HG03565 (cell line): ENCODE results near the gene NTNG1.

Experiments used
- ATAC-seq: cut with Tn5 transposase; IDR thresholded peaks from one replicate; pipeline ENCODE4 v1.9.1; 2021; ENCODE audit warnings: mild to moderate bottlenecking, moderate library complexity; ENCODE audit not compliant: unreplicated experiment

NTNG1 gene

DNA sequence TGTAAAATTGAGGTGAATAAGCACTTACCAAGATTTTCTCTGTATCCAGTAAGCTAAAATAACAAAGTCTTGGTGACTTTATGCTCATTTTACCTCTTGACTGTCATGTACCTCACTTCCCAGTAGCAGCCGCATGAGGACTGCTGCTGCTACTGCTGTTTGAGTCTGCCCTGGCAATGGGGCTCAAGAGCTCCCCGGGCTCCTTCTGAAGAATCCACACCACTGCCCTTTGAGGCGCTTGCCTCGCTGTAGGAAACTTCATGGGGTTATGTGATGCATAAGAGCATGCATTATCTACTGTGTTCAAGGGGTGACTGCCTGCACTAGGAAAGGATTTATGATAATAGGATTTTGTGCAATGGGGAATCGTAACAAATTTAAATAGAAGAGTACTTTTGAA is 113.5 kb downstream of the NTNG1 start:
- no peak for ATAC-seq

DNA sequence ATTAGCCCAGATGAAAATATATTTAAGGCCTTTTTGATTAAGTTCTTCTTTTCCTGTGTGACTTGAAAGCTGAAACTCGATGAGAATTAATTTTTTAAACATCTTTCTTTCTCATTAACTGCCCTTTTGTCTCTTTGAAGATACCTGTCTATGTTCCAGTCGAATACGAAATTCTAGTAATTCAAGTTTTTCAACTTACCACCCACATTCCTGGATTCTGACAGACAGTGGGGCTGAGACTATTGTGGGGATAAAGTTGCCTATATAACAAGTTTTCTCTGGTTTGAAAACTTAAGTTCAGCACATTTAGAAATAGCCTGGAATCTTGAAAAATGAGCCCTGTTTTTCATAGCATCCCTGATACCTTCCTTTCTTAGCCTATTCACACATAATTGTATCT is 114.6 kb downstream of the NTNG1 start:
- ATAC-seq: no peak

DNA sequence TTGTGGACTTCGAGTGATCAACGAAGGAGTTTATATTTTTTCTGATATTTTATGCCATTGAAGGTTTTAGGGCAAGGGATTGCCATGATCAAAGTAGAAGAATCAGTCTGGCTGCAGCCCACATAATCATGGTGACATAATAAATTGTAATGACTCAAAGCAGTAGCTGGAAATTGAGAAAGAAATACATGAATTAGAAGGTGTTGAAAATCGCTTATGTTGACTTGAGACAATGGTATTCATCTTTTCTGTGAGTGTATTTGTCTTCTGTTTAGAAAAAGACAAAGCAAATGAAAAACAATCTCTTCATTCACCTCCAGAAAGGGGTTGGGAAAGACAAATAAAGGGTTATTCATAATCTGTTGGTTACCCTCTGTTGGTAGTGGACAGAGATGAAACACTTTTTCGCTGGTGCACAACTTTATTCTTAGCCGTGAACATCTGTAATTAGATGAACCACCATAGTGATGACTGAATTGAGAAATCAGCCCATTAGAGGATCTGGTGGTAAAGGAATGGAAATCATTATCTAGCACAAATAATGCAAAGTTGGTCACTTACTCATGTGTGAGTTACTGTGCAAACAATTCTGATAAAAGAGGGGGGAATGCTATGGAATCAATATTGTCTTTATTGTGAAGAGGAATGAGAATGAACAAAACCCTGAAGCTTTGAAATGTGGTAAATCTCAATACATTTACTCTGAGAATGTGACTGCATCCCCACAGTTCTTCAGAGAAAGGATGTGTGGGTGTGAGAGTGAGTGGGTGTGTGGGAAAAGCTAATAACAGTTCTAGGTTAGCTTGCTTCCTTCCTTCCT is 121.8 kb downstream of the NTNG1 start:
- no peak for ATAC-seq

GRCh38 chr1:107263291-107263915 is 122.6 kb downstream of the NTNG1 start:
- no peak for ATAC-seq

GRCh38 chr1:107264007-107264406 is 123.2 kb downstream of the NTNG1 start:
- no peak for ATAC-seq

DNA sequence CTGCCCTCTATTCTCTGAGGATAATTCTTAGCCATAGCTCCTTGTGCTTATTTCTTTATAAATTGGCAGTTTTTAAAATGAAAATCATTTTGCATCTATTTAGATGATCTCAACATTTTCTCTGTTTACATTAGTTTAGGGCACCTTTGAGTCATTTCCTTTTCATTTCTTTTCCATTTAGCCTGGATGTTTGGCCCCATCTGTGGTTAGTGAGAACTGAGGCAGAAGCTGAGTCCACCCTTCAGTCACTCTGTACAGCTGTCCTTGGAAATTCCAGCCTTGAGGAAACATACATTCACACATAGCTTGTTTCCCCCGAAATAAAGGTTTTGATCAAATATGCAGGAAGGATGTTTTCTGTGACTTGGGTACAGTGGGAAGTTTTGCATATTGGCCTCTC is 123.7 kb downstream of the NTNG1 start:
- no peak for ATAC-seq

DNA sequence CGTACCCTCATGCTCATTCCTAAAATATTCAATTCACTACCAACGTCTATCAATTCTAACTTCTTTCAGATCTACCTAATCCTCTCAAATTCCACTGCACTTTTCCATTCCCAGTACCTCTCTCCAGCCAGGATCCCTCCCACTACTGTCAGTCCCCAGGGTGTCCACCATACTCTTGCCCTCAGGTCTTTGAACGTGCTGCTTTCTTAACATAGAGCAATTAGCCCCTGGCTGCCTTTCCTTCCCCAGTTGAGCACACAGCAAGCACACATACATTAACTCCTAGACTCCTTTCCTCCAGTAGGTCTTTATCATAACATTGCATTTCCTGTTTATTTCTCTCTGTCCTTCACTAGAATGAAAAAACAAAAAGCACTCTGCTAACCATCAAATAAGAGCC is 126.7 kb downstream of the NTNG1 start:
- no peak for ATAC-seq

DNA sequence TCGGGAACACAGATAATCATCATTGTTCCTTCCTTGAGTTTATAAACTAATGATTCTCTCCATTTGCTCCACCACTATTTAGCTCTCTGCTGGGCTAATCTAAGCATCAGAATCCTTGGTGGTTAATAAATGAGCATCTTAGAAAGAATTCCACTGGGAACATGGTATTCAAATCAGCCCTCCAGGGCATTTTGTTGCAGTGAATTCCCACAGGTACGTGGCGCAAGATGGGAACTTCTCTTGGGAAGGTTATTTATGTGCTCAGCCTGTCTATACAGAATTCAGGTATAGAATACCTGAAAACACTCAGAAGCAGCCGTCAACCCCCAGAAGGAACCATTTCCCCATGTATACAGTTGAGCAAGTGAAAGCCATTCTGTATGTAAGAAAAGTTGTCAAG is 131.5 kb downstream of the NTNG1 start:
- ATAC-seq: no peak

GRCh38 chr1:107273515-107273914 is 132.7 kb downstream of the NTNG1 start:
- ATAC-seq: no peak

DNA sequence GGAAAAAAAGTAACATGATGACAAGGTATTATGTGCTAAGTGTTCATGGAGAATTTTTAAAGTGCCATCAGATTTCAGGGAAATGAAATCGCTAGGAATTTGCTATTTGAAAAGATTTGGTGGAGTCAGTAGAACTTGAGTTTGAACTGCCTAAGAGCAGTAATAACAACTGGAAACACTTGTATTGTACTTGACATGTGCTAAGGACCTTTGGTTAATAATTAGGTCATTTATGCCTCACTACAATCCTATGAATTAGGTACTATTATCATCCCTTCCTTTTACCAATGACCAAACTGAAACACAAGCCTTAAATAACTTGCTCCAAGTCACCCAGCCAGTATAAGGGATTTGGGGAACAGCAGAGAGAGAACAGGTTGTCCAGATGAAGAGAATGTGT is 133.4 kb downstream of the NTNG1 start:
- no peak for ATAC-seq

DNA sequence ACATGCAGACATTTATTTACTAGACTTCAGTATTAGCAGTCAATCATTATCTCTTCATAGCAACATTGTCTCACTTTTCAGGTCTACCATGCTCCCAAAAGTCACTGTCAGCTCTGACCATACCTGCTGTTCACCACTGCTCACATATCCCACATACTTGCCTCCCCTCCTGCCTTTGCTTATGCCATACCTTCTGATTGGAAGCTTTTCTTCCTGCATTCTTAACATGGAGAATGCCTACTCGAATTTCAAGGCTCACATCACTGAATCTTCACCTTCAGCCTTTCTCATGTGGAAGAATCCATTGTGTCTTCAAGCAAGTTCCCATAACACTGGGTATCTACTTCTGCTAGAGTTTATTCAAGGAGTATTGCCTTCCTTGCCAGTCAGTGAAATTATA is 135.4 kb downstream of the NTNG1 start:
- no peak for ATAC-seq

DNA sequence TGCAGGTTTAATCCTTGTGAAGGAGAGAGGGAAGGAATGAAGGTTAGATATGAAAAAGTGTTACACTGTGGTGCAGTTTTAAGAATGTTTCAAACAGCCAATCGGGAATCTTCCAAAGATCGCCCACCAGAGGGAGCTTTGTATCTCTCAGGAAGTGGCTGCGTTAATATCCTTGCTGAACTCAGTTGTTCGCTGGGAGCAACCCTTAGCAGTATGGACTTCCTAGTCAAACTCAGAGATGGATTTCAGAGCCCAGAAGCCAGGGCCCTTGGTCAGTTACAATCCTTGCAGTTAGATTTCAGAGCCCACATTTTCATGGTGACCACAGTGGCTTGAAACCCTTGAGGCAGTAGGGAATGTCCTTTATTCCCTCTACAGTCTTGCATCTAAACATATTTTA is 136.2 kb downstream of the NTNG1 start:
- no peak for ATAC-seq

- peak; percentile 88 for ATAC-seq
Measured at GRCh38 chr1:107286125-107286524, 145.3 kb downstream of the NTNG1 start.

DNA sequence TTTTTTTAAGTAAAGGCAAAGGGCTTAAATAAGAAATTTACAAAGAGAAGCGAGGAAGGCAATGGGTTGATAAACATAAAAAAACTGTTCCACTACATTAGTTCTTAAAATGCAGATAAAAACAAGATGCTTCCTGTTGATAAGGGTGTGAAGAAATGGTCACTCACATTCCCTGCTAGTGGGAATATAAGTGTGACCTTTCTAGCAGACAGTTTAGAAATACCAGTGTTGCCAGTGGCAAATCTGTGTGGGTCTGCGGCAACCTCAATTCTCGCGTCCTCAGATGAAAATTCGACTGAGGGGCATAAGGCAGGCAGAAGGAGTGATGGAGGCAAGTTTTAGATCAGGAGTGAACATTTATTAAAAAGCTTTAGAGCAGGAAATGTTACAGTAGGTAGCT is 151.1 kb downstream of the NTNG1 start:
- no peak for ATAC-seq

DNA sequence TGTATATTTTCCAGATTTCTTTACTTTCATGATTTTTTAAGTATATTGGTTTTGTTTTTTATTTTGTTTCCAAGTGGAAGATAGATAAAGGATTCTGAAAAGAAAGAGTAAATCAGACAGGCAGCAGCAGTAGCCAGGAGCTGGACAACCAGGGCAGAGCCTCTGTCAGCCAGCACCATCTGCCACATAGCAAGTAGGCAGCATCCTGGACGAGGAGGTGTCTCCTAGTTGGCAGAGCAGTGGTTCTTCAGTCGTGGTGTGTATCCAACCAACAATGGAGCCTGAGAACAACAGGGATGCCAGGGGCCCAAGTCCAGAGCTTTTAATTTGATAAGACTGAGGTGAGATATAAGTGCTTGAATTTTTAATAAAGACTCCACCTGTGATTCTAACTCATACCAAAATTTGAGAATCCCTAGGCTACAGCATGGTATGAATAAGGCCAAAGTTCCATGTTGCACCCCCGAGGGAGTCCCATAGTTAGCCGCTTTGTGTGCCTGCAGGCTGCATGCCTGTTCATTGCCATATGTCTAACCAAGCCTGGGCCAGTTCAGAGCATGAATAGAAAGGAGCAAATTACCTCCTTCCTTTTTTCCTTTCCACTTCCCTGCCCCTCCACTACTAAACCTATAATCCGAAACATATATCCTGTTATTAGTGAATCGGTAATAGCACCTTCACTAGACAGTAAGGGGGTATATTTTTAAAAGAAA is 153.2 kb downstream of the NTNG1 start:
- no peak for ATAC-seq

DNA sequence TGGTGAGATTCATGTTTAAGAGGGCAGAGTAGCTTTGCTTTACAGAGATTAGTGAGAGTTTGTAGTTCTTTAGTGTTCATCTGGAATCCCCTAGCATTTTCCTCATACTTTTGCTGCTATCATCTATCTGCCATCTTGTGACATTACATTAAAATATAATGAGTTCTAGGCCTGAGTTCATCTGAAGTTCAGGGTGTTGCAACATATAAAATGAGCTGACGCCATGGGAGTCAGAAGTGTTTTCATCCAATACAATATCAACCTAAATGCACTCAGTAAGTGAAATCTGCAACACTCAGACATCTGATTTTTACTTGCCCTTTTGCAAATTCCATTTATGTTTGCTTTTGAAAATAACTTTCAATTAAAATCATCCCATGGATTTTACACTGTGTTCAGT is 153.8 kb downstream of the NTNG1 start:
- no peak for ATAC-seq

GRCh38 chr1:107297681-107298080 is 156.8 kb downstream of the NTNG1 start:
- ATAC-seq: no peak

DNA sequence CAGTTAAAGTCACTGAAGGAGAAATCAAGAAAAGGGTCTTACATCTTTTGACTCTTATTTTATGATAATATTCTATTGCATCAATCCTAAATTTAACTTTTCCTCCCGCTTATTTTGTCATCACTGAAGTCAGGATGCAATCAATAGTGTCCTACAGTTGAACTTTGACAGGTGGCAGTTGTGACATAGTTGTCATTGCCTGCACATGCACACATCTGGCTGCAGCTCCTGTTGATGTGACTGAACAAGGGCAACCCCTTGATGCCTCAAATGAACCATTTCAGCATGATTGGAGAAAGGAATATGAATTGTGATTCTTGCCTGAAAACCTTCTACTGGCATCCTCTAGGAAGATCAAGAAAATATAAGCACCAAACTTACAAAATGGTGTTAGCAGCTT is 157.7 kb downstream of the NTNG1 start:
- ATAC-seq: no peak

DNA sequence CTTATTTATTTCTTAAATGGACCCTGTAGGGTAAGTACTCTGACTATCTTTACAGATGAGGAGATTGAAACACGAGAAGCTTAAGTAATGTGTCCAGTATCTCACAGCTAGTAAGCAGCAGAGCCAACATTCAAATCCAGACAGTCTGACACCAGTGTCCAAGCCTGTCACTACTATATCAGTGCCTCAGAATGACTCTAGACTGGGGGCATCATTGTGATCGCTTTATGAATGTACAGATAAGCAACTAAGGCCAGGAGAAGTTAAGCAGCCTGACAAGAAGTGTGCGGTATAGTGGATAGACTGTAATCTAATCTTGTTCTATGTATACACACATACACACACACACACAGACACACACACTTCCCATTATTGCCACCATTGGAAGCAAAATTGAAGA is 158.7 kb downstream of the NTNG1 start:
- ATAC-seq: no peak

GRCh38 chr1:107309962-107310361 is 169.1 kb downstream of the NTNG1 start:
- ATAC-seq: no peak

- ATAC-seq: no peak
Measured at GRCh38 chr1:107315652-107316051, 174.8 kb downstream of the NTNG1 start.

DNA sequence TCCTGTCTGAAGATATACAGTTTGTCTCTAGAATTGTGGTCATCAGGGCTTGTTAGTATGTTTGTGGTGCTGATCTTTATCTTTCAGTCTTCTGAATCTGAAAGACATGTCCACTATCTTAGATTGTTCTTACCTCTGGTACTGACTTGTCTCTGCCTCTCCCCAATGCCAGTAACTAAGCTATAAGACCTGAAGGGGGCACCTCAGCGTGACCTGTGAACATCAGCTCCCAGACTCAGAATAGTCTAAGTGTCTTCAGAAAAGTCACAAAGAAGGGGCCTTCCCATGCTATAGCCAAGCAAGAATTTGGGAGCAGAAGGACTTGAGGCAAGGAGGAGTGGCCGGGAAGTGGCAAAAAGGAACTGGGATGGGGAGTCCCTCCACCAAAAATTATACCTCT is 178.1 kb downstream of the NTNG1 start:
- no peak for ATAC-seq
